GM18870 (cell line): ENCODE results near the gene GNG12.

Experiments used
- ATAC-seq: cut with Tn5 transposase; IDR thresholded peaks from one replicate; pipeline ENCODE4 v1.9.1; 2021; ENCODE audit warnings: moderate library complexity; ENCODE audit not compliant: unreplicated experiment

The GNG12 gene

GRCh38 chr1:67843331-67843730 is 10.1 kb upstream of the GNG12 start:
- ATAC-seq = no peak

- ATAC-seq = no peak
Observed at GRCh38 chr1:67840449-67840848, 7.2 kb upstream of the GNG12 start.

DNA sequence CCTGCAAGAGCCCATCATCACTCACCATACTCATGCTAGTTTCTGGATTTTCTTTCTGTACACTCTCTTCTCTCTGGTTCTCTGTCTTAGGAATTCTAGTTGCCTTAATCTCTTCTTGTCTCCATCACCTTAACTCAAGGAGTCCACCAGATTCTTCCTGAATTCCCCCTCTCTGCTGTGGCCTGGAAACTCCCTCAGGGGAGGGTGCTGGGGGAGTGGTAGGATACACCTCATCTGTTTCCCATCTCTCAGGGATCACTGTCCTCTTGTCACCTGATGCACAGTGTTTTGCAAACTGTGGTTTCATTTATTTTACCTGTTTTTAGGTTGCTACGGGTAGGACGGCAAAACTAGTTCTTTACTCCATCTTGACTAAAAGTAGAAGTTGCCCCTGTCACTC is 6.6 kb upstream of the GNG12 start:
- no peak for ATAC-seq

GRCh38 chr1:67838180-67838910 is 5.1 kb upstream of the GNG12 start:
- no peak for ATAC-seq

GRCh38 chr1:67836769-67837168 is 3.5 kb upstream of the GNG12 start:
- ATAC-seq = no peak

- no peak for ATAC-seq
Observed at GRCh38 chr1:67835663-67836452, 2.6 kb upstream of the GNG12 start.

- ATAC-seq = no peak
Observed at GRCh38 chr1:67834246-67834877, 1.1 kb upstream of the GNG12 start.

GRCh38 chr1:67833602-67833940 is 304 bp upstream of the GNG12 start:
- ATAC-seq = no peak

- ATAC-seq = no peak
Observed at GRCh38 chr1:67831850-67832513, 1.3 kb downstream of the GNG12 start.

DNA sequence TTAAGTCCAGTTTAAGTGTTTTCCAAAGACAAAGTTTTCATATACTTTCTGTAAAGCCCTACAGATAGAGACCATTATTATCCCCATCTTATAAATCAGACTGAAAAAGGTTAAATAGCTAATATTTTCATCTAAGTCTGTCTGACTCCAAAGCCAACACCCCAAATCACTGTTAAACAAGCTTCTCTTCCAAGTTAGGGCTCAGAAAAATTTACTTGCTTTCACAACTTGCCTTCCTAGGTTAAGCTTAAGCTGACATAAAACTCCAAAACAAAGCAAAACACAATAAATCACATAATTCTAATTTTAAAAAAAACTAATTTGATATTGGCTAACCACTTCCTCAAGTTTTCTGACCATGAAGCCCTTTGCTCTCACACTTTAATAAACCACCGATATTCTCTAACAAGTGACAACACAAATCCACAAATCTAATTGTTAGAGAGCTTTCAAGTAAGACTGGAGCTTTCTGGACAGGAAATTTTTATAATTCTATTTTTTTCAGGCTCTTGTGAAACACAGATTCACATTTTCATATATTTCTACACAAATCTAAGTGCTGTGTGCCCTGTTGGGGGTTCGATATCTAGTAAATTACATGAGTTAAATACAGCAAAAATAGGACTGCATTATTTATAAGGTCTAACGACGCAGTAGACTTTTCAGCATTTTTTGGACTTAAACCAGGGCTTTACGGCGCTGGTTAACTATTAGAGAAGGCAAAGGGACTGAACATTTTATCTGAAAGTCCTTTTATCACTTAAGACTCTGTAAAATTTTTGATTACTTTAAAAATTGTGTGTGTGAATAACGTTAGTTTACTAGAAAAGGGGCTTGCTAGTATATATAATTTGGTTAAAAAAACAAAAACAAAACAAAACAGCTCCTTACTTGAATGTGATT is 2.1 kb downstream of the GNG12 start:
- ATAC-seq = no peak

DNA sequence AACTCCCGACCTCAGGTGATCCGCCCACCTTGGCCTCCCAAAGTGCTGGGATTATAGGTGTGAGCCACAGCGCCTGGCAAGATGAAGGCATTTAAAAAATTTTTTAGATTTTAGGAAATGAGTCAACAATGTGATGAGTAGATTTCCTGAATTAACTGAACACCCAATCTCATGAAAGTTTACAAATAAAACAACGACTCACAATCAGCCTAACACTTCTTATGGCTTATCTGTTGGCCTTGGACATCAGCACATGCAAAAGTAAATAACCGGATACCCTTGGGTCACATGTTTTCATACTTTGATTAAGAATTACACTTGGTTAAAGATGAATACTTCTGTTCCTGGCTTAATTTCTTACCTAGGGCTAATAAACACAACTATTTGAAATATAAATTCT is 3.0 kb downstream of the GNG12 start:
- ATAC-seq = no peak

GRCh38 chr1:67827688-67828087 is 5.6 kb downstream of the GNG12 start:
- ATAC-seq = no peak

GRCh38 chr1:67825591-67825990 is 7.7 kb downstream of the GNG12 start:
- ATAC-seq = no peak

GRCh38 chr1:67824766-67825165 is 8.5 kb downstream of the GNG12 start:
- no peak for ATAC-seq

GRCh38 chr1:67823615-67824014 is 9.7 kb downstream of the GNG12 start:
- ATAC-seq = no peak

GRCh38 chr1:67821263-67821662 is 12.0 kb downstream of the GNG12 start:
- no peak for ATAC-seq

GRCh38 chr1:67818725-67819301 is 14.5 kb downstream of the GNG12 start:
- ATAC-seq = no peak

- no peak for ATAC-seq
Observed at GRCh38 chr1:67818162-67818561, 15.1 kb downstream of the GNG12 start.

DNA sequence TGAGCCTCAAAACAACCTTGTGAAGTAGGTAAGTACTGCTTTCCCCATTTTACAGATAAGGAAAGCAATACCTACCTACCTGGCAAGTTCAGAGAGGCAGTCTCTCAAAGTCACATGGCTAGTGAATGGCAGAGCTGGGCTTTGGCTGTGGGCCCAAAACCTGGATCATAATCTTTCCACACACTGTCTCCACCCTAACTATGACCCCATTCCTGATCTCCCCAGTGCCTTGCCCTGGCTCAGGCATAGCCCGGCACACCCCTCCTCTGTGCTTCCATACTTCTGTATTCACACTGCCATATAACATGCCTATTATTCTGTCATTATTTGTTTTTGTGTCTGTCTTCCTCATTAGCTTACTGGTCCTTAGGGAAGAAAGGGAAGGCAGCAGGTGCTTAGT is 15.9 kb downstream of the GNG12 start:
- no peak for ATAC-seq

- ATAC-seq = no peak
Observed at GRCh38 chr1:67816506-67816905, 16.8 kb downstream of the GNG12 start.
